Measurements from ENCODE around the gene FA2H.

DNA sequence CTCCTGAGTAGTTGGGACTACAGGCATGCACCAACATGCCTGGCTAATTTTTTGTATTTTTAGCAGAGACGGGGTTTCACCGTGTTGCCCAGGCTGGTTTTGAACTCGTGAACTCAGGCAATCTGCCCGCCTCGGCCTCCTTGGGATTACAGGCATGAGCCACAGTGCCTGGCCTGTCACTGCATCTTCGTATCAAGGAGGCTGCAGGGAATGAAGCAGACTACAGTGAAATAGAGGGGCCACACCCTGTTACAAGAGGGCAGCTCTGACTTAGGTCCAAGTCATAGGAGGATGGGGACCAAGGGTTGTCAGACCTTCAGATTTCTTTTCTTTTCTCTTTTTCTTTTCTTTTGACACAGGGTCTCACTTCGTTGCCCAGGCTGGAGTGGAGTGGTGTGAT, 28.7 kb downstream of the FA2H start:
- TF ChIP-seq, protein P1, sequence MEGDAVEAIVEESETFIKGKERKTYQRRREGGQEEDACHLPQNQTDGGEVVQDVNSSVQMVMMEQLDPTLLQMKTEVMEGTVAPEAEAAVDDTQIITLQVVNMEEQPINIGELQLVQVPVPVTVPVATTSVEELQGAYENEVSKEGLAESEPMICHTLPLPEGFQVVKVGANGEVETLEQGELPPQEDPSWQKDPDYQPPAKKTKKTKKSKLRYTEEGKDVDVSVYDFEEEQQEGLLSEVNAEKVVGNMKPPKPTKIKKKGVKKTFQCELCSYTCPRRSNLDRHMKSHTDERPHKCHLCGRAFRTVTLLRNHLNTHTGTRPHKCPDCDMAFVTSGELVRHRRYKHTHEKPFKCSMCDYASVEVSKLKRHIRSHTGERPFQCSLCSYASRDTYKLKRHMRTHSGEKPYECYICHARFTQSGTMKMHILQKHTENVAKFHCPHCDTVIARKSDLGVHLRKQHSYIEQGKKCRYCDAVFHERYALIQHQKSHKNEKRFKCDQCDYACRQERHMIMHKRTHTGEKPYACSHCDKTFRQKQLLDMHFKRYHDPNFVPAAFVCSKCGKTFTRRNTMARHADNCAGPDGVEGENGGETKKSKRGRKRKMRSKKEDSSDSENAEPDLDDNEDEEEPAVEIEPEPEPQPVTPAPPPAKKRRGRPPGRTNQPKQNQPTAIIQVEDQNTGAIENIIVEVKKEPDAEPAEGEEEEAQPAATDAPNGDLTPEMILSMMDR (IDR thresholded peaks at IDR 0.05) = no peak
- TF ChIP-seq POLR2AphosphoS5 (IDR thresholded peaks at IDR 0.05) = no peak

All from sigmoid colon (tissue), 4 donors.